Tibial nerve (tissue), 4 donors: Measurements from ENCODE around the gene PDZD4.

ENCODE experiments used
- EP300 ChIP-seq, 2 donors: sonication (generic); formaldehyde crosslinking; IDR thresholded peaks; one replicate each; pipeline ENCODE4 v1.6.1; 2017; ENCODE audit warnings: antibody characterized with exemption in 2 of 2, mild to moderate bottlenecking in 1 of 2
- TF ChIP-seq, protein P1 (sequence below), 5 experiments: fragments of 200-600 bp in 3 of 5; fragments of 450-650 bp in 2 of 5; sonication (generic) in 3 of 5; IDR thresholded peaks; one replicate each; pipeline ENCODE4 v1.5.1; 2016 to 2019; ENCODE audit warnings: antibody characterized with exemption in 5 of 5, mild to moderate bottlenecking in 3 of 5, moderate library complexity in 2 of 5

DNA sequence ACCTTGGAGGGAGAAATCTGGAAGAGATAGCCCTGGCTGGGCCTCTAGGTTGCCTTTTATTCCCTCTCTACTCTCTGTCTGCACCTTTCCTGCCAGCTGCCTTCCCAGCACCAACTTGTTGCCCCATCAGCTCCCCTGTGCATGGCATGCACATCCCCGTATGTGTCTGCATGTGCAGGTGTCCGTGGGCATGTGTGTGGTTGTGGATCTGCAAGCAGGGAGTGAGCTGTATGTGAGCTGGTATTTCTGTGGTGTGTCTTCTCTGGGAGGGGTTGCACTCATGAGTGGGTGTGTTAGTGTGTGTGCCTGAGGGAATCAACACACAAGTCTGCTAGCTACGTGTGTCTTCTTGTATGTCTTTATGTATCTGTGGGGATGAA, 45.8 kb upstream of the PDZD4 start:
- TF ChIP-seq, protein P1, sequence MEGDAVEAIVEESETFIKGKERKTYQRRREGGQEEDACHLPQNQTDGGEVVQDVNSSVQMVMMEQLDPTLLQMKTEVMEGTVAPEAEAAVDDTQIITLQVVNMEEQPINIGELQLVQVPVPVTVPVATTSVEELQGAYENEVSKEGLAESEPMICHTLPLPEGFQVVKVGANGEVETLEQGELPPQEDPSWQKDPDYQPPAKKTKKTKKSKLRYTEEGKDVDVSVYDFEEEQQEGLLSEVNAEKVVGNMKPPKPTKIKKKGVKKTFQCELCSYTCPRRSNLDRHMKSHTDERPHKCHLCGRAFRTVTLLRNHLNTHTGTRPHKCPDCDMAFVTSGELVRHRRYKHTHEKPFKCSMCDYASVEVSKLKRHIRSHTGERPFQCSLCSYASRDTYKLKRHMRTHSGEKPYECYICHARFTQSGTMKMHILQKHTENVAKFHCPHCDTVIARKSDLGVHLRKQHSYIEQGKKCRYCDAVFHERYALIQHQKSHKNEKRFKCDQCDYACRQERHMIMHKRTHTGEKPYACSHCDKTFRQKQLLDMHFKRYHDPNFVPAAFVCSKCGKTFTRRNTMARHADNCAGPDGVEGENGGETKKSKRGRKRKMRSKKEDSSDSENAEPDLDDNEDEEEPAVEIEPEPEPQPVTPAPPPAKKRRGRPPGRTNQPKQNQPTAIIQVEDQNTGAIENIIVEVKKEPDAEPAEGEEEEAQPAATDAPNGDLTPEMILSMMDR (IDR thresholded peaks at IDR 0.05) = no peak
- no peak for TF ChIP-seq EP300 (IDR thresholded peaks at IDR 0.05)
